ENCODE measurements around the gene EIF2B4.
"Not testable (repeated sequence)": the region's sequence is repeated elsewhere in the genome, so short reads cannot be mapped to it uniquely, and the experiment has no call there.

The EIF2B4 gene

DNA sequence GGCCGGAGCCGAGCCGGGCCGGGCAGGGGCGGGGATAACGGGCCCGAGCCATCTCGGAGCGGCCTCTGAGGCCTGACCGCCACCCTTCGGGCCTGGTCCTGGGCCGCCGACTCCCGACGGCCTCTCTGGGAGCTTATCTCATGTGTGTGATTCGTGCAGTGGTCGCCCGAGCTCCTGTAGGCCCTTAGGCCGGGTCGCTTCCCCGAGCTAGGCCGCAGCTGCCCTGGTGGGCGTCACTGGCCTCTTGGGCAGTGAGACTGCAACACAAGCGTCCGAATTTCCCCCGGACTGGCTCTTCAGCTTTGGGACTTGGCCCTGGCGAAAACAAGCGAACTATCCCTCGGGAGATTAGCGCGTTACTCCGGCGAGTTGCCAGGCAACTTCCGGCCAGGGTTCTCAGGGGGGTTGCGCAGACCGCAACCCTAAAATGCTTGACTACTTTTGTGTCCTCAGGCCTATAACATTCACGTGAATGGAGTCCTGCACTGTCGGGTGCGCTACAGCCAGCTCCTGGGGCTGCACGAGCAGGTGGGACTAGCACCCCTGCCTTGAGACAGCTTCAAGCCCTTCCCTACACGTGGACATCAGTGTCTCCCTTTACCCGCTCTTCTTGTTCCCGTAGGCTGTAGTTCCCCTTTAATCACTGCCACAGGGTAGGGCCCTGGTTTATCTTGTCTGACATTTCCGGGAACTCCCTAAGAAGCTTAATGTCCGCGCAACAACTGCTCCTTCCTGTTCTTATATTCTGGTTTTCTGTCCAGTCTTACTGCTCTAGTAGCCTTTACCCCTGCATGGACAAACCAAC is 880 bp upstream of the EIF2B4 start:
- Histone ChIP-seq H3K36me3 (replicated peaks) (peaks cover 73% of the 10 kb centered on the region), H3K9me3 (no peaks in the 10 kb centered on the region), H3K4me1 (peaks cover 10% of the 10 kb centered on the region), H3K4me3 (peak overlapping the region; percentile 98), H3K27me3 (ENCODE audit: low read depth) (no peaks in the 10 kb centered on the region)
- in situ Hi-C loops (cut with MboI; ENCODE audit: low sequenced_read_pairs) = no loop called here
- DNase-seq (ENCODE audit: low spot score in 2 of 2) = peak in 1 of 2 experiments; percentile 48

DNA sequence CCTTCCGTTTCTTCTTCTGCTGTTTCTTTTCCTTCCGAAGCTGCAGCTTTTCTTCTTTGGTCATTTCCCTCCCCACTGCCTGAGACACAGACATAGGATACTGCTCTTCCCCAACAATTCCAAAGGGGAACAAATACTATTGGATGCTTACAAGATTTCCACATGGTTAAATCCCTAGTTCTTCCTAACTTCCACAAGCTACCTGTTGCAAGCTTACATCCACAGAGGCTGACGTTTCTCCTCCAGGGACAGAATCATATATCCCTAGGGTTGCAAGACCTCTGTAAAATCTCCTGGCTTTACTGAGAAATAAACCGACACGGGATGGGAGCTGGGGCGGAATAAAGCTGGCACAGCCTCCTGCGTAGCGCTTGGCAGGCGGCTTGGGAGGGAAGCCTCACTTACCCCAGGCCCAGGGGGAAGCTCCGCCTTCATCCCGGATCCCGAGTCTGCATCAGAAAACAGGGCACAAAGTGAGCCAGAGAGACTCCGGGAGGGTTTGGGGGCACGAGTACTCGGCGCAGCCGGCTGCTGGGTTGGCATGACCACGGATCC is 590 bp downstream of the EIF2B4 start:
- in situ Hi-C loops (cut with MboI; ENCODE audit: low sequenced_read_pairs) = no loop called here
- peaks cover 69% of the 10 kb centered on the region for H3K36me3 ChIP-seq (replicated peaks)
- H3K4me3 ChIP-seq = peak overlapping the region; percentile 98
- peaks cover 10% of the 10 kb centered on the region for H3K4me1 ChIP-seq
- DNase-seq (ENCODE audit: low spot score in 2 of 2) = peak; percentile 44 to 71
- no peaks in the 10 kb centered on the region for H3K9me3 ChIP-seq
- H3K27me3 ChIP-seq (ENCODE audit: low read depth) = no peaks in the 10 kb centered on the region

DNA sequence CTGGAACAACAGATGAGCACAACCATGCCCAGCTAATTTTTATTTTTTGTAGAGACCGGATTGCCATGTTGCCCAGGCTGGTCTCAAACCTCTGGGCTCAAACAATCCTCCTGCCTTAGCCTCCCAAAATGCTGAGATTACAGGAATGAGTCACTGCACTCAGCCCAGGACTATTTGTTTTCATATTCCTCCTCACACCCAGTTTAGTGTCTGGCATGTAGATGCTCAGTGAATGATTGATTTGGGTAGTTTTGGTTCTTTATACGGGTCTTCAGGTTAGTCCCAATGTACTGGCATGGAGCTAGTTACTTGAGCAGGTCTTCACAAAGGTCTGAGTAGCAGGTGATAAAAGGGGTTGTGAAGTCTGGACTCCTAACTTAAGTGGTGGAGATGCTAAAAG is 6.2 kb downstream of the EIF2B4 start:
- Histone ChIP-seq H3K4me1 (peaks cover 3% of the 10 kb centered on the region; the same call in 1 of the 2 replicates), H3K4me3 (no peak overlapping the region), H3K36me3 (replicated peaks) (peaks cover 53% of the 10 kb centered on the region), H3K9me3 (no peaks in the 10 kb centered on the region), H3K27me3 (ENCODE audit: low read depth) (no peaks in the 10 kb centered on the region)
- in situ Hi-C loops (cut with MboI; ENCODE audit: low sequenced_read_pairs) = no loop called here
- no peak for DNase-seq (ENCODE audit: low spot score in 2 of 2)

DNA sequence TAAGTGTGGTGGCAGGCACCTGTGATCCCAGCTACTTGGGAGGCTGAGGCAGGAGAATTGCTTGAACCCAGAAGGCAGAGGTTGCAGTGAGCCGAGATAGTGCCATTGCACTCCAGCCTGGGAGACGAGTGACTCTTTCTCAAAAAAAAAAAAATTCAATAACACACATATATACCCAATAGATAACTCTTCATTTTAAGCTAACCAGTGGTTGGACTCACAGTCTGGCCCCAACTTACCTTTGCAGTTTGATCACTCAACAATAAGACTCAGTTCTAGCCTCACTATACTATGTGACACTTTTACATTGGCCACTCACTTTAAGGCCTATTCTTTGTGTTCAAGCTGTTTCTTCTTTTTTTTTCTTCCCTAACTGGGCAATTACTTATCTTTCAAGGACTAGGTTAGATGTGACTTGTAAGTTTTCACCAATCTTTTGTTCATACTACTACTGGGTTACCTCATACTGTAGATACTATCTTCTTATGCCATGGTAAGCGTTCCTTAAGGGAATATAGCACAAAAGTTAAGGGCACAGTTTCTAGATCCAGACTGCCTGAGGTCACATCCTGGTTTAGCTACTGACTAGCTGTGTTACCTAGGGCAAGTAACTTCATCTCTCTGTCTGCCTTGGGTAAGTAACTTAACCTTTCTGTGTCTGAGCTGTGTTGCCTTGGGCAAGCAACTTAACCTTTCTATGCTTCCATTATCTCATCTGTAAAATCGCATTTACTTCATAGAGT is 7.3 kb downstream of the EIF2B4 start:
- DNase-seq (ENCODE audit: low spot score in 2 of 2) = no peak
- H3K4me1 ChIP-seq = no peaks in the 10 kb centered on the region
- no peaks in the 10 kb centered on the region for H3K27me3 ChIP-seq (ENCODE audit: low read depth)
- in situ Hi-C loops (cut with MboI; ENCODE audit: low sequenced_read_pairs) = no loop called here
- H3K36me3 ChIP-seq (replicated peaks) = peaks cover 47% of the 10 kb centered on the region
- no peaks in the 10 kb centered on the region for H3K9me3 ChIP-seq
- no peak overlapping the region for H3K4me3 ChIP-seq

DNA sequence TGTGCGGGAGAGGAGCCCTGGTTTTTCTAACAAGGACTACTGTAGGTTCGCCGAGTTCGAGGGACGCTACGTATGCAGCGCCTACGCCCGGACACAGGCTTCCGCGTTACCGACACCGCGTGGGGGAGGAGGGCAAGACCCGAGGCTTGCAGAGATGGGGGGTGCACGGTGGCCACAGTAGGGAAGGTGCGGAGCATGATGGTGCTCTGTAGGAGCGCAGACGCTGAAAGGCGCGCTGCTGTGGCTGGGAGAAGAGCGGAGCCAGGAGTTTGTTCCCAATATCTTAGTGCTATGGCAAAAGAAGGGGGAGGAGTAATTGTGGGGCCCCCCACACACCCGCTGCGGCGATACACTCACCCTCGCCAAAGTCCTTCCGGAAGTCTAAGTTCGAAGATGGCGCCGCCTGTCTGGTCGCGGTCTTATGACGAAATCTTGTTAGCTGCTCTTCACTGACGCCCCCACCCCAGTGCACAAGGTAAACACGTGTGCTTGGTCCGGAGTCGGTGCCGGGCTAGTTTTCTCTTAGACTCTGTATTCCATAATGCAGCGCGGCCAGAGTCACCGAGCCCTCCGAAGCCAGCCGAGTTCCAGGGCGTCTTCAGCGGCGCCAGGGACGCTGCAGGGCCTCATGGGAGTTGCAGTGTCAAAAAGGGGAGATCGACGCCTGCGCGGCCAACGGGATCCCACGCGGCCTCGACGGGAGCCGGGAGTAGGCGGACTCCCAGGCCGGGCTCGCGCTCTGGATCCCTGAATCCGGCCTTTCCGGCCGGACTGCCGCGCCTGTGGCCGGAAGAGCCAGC is 13.6 kb downstream of the EIF2B4 start, which contains the start of gene GTF3C2:
TSS of gene GTF3C2 (minus strand) at position 383 of the 800 bp plus-strand sequence. CDS start 13,210 bp downstream, outside the sequence.
- 0 out of 2 replicates have a peak, but pooled peaks cover 9% of the 10 kb centered on the region for H3K36me3 ChIP-seq (replicated peaks)
- H3K4me3 ChIP-seq = peak within 1 kb of the TSS; percentile 96
- H3K4me1 ChIP-seq = peaks cover 17% of the 10 kb centered on the region
- no peaks in the 10 kb centered on the region for H3K27me3 ChIP-seq (ENCODE audit: low read depth)
- peak; percentile 97 to 98 for DNase-seq (ENCODE audit: low spot score in 2 of 2)
- no peaks in the 10 kb centered on the region for H3K9me3 ChIP-seq
- in situ Hi-C loops (cut with MboI; ENCODE audit: low sequenced_read_pairs) = no loop called here

DNA sequence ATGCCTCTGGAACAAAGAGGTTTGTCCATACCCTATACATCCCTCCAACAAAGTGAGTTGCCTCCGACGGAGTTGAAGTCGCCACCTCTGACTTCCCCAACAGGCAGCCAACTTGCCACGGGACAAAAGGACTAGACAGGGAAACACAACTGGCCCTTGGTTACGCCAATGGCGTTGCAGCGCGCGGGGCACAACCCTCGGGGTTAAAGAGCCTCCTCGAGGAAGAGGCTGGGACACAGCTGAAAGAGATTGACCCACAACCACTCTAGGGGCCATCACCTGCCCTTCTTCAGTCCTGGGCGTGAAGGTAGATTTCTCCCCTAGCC is 14.1 kb downstream of the EIF2B4 start:
- in situ Hi-C loops (cut with MboI; ENCODE audit: low sequenced_read_pairs) = no loop called here
- Histone ChIP-seq H3K4me1 (peaks cover 17% of the 10 kb centered on the region), H3K9me3 (no peaks in the 10 kb centered on the region), H3K36me3 (replicated peaks) (0 out of 2 replicates have a peak, but pooled peaks cover 9% of the 10 kb centered on the region), H3K4me3 (peak overlapping the region; percentile 96), H3K27me3 (ENCODE audit: low read depth) (no peaks in the 10 kb centered on the region)
- peak; percentile 52 to 78 for DNase-seq (ENCODE audit: low spot score in 2 of 2)

DNA sequence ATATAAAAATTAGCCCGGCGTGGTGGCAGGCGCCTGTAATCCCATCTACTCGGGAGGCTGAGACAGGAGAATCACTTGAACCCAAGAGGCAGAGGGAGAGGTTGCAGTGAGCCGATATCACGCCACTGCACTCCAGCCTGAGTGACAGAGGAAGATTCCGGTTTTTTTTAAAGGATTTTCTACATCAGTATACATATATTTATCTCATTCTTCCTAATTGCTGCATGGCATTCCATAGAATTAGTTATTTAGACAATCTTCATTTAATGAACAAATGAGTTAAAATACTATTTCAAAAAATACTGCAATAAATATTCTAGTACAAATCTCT is 15.6 kb downstream of the EIF2B4 start:
- Histone ChIP-seq H3K36me3 (replicated peaks) (0 out of 2 replicates have a peak, but pooled peaks cover 14% of the 10 kb centered on the region), H3K4me3 (no peak overlapping the region), H3K4me1 (peaks cover 17% of the 10 kb centered on the region), H3K27me3 (ENCODE audit: low read depth) (no peaks in the 10 kb centered on the region), H3K9me3 (no peaks in the 10 kb centered on the region)
- in situ Hi-C loops (cut with MboI; ENCODE audit: low sequenced_read_pairs) = no loop called here
- no peak for DNase-seq (ENCODE audit: low spot score in 2 of 2)

DNA sequence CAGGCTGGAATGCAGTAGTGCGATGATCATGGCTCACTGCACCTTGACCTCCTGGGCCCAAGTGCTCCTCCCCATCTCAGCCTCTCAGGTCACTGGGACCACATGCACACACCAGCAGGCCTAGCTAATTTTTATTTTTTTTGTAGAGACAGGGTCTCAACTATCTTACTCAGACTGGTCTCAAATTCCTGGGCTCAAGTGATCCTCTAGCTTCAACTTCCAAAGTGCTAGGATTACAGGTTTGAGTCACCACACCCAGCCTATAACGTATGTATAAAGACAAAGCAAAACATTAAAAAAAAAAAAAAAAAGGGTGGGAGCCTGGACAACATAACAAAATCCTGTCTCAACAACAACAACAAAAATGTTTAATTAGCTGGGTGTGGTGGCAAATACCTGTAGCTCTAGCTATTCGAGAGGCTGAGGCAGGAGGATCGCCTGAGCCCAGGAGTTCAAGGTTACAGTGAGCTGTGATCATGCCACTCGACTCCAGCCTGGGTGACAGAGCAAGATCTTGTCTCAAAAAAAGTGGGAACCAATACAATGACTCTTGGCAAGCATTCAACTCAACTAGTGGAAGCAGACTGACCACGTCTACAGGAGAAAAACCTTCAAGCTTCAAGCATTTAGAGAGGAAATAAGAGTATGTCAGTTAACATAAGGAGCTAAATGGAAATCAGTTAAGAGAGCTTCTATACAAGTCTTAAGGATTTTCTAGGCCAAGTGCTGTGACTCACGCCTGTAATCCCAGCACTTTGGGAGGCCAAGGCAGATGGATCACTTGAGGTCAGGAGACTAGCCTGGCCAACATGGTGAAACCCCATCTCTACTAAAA is 16.2 kb downstream of the EIF2B4 start:
- in situ Hi-C loops (cut with MboI; ENCODE audit: low sequenced_read_pairs) = no loop called here
- no peaks in the 10 kb centered on the region for H3K9me3 ChIP-seq
- peaks cover 17% of the 10 kb centered on the region for H3K4me1 ChIP-seq
- H3K36me3 ChIP-seq (replicated peaks) = 0 out of 2 replicates have a peak, but pooled peaks cover 14% of the 10 kb centered on the region
- H3K27me3 ChIP-seq (ENCODE audit: low read depth) = no peaks in the 10 kb centered on the region
- no peak for DNase-seq (ENCODE audit: low spot score in 2 of 2)
- no peak overlapping the region for H3K4me3 ChIP-seq

DNA sequence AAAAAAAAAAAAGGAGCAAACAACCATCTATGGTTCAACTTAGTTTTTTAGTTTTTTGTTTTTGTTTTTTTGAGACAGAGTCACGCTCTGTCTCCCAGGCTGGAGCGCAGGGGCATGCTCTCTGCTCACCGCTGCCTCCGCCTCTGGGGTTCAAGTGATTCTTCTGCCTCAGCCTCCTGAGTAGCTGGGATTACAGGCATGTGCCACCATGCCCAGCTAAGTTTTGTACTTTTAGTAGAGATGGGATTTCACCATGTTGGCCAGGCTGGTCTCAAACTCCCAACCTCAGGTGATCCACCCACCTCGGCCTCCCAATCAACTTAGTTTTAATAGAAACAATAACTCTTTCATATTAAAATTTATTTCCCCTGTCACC is 16.8 kb downstream of the EIF2B4 start:
- H3K4me3 ChIP-seq; H3K9me3 ChIP-seq; H3K27me3 ChIP-seq (ENCODE audit: low read depth); DNase-seq (ENCODE audit: low spot score in 2 of 2); in situ Hi-C loops (cut with MboI; ENCODE audit: low sequenced_read_pairs): not testable (repeated sequence)
- H3K36me3 ChIP-seq (replicated peaks) = 0 out of 2 replicates have a peak, but pooled peaks cover 14% of the 10 kb centered on the region
- H3K4me1 ChIP-seq = peaks cover 17% of the 10 kb centered on the region

DNA sequence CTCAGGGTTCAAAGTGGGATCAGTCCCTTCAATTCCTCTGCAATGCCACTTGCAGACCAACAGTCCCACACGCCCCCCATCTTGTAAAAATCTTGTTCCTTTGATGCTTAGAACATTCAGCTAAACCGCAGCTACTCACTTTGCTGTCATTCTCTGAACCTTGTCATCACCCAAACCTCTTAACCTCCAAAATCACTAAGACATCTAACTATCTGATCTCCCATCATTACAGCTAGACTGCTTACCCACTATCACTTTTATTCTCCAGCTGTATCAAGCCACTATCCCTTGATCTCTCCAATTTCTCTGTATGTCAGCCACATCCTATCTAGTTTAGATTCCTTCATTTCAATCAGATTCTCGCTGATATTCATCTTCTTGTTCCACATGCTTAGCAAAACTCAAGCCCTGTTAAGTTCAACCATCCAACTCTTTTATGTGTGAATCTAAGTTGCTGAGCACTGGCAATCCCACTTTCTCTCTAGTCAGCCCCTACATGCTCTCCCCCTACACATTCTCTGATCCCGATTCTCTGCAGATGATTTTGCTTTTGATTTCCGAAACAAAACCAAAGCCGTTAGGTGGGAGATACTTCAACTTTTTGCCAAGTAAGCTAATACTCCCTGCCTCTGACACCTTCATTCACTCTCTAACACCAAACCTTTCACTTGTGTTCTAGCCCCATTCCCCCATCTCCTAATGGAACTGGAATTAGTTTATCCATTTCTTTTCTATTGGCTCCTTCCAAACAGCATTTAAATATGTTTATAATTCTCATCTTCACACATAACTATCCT is 18.1 kb downstream of the EIF2B4 start:
- no peak overlapping the region for H3K4me3 ChIP-seq
- H3K9me3 ChIP-seq = no peaks in the 10 kb centered on the region
- peaks cover 17% of the 10 kb centered on the region for H3K4me1 ChIP-seq
- H3K36me3 ChIP-seq (replicated peaks) = peaks cover 14% of the 10 kb centered on the region; the same call in 1 of the 2 replicates
- no peaks in the 10 kb centered on the region for H3K27me3 ChIP-seq (ENCODE audit: low read depth)
- no peak for DNase-seq (ENCODE audit: low spot score in 2 of 2)
- in situ Hi-C loops (cut with MboI; ENCODE audit: low sequenced_read_pairs) = no loop called here

DNA sequence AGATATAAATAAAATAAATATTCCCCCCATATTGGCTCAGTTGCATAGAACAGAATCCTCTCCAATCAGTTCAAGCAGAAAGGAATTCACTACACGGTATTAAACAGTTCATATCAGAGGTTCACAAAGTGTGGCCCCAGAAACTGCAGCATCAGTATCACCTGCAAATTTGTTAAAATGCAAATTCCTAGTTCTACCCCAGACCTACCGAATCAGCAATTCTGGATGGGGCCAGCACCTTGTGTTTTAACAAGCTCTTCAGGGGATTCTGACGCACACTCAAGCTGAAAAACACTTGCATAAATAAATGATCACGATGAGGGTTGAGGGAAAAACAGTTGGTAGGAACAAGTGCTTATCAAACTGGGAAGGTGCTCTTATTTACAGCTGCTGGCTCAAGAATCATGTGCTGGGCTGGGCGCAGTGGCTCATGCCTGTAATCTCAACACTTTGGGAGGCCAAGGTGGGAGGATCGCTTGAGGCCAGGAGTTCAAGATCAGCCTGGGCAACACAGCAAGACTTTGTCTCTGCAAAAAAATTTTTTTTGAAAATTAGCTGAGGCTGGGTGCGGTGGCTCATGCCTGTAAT is 19.9 kb downstream of the EIF2B4 start:
- peaks cover 11% of the 10 kb centered on the region; the same call in 1 of the 2 replicates for H3K36me3 ChIP-seq (replicated peaks)
- H3K4me3 ChIP-seq = no peak overlapping the region
- no peak for DNase-seq (ENCODE audit: low spot score in 2 of 2)
- no peaks in the 10 kb centered on the region for H3K27me3 ChIP-seq (ENCODE audit: low read depth)
- H3K9me3 ChIP-seq = no peaks in the 10 kb centered on the region
- H3K4me1 ChIP-seq = peaks cover 17% of the 10 kb centered on the region
- in situ Hi-C loops (cut with MboI; ENCODE audit: low sequenced_read_pairs) = no loop called here

DNA sequence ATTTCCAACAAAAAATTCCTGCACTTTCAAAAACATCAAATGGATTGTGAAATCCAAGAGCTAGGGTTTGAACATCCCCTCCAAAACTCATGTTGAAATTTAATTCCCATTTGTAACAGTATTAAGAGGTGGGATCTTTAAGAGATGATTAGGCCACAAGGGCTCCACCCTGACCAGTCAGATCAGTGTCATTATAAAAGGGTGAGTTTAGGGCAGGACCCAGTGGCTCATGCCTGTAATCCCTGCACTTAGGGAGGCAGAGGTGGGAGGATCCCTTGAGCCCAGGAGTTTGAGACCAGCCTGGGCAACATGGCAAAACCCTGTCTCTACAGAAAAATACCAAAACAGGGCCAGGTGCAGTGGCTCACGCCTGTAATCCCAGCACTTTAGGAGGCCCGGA is 22.5 kb downstream of the EIF2B4 start:
- peaks cover 25% of the 10 kb centered on the region for H3K36me3 ChIP-seq (replicated peaks)
- DNase-seq (ENCODE audit: low spot score in 2 of 2) = no peak
- no peaks in the 10 kb centered on the region for H3K9me3 ChIP-seq
- no peak overlapping the region for H3K4me3 ChIP-seq
- in situ Hi-C loops (cut with MboI; ENCODE audit: low sequenced_read_pairs) = no loop called here
- no peaks in the 10 kb centered on the region for H3K27me3 ChIP-seq (ENCODE audit: low read depth)
- peaks cover under 1% of the 10 kb centered on the region; the same call in 1 of the 2 replicates for H3K4me1 ChIP-seq

Measured in HAP-1 (cell line).